Measurements from ENCODE around the gene AGTR1.
"Not testable (repeated sequence)": the region's sequence is repeated elsewhere in the genome, so short reads cannot be mapped to it uniquely, and the experiment has no call there.

Gene AGTR1

DNA sequence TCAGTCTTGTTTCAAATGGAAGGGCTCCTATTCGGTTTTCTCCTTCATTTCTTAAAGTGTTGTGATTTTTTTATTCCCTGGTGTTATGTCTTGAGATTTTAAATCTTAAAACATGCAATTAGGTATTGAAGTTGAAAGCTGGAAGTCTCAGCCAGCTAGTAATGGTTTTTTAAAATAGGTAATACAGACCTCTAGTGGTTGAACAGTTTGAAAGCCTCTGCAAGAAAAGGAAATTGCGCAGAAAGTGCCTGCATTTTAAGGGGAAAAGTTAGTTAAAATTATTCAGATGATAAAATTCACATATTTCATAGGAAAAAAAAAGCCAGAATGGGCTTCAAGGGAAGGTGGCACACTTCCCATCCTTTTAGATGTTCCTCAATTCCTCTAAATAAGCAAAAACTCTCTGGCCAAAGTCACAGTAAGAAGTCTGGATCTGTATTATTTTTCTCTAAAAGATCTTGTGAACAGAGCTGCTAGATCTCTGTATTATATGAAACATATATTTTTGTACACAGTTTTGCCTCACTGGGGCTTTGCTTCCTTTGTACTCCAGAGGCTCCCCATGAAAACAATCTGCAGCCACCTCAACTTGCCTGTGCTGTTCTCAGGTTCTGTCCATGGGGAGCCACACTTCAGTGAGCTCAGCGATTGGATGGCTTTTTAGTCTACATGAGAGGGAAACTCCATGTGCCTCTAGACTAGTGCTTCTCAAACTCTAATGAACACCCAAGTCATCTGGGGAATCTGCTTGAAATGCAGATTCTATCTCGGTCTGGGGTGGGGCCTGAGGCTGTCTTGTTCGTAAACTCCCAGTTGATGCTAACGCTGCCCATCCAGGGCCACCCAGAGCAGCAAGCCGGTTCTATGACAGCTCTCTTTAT lies 21.5 kb downstream of the AGTR1 start:
- DNase-seq (ENCODE audit: low read depth) = no peak

GRCh38 chr3:148720873-148721272 lies 23.2 kb downstream of the AGTR1 start:
- DNase-seq (ENCODE audit: low read depth) = no peak

DNA sequence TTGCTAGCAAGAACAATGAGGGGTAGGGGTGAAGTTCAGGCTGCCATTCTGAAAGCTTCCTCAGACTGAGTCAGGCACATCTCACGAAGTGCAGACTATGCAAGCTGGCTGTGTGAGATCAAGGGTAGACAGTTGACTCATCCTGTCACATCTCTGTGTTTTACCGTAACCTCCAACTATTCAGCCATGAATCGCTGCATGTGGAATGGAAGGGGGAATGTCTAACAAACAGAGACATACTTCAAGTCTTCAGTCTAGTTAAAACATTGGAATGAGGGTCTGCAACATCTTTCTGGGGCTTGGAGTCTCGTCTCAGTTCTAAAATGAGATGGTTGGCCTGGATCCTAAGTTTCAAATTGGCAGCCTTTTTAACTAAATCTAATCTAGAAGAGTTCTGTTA lies 25.9 kb downstream of the AGTR1 start:
- DNase-seq (ENCODE audit: low read depth) = peak; percentile 50

- no peak for DNase-seq (ENCODE audit: low read depth)
These were observed 29.5 kb downstream of the AGTR1 start for GRCh38 chr3:148727231-148727630.

DNA sequence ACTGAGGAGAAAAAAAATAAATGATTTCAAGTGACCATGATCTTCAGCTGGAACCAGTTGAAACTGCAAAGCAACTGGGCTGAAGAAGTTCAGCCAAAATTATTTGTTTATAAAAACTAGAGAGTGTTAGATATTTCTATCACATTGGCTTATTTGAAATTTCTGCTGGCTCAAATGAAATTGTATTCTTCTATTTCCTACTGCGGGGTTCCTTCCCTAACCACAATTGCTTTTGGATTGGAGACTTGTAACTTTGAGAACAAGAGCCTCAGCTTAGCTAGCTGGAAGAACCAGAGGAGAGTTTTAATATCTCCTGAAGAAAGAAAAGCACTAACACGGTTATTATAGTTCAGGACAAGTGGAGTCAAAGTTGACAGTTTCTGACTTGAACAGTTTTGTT lies 31.1 kb downstream of the AGTR1 start:
- no peak for DNase-seq (ENCODE audit: low read depth)

DNA sequence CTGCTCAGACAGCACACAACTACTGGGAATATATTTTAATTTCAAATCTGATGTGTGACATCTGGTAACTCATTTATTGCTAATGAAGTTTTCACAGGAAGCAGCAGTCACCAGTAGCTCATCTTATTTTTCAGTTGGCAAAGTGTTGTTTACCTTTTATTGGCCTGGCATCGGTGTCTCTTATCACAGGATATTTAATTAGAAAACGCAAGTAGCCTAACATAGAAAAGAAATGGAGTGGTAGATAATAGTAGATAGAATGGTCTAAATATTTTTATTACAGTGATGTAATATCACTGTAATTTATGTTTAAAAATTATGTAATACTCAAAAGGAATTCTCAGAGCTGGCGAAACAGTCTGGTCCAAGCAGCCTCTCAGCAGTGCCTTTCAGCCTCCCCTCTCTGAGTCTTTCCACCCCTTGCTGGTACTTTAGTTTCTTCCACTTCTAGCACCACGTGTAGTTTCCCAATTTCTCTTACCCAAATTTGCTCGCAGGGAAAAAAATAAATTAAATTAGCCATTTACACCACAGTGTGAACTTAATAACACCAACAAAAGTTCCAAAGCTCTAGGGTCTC lies 31.9 kb downstream of the AGTR1 start:
- DNase-seq (ENCODE audit: low read depth) = no peak

DNA sequence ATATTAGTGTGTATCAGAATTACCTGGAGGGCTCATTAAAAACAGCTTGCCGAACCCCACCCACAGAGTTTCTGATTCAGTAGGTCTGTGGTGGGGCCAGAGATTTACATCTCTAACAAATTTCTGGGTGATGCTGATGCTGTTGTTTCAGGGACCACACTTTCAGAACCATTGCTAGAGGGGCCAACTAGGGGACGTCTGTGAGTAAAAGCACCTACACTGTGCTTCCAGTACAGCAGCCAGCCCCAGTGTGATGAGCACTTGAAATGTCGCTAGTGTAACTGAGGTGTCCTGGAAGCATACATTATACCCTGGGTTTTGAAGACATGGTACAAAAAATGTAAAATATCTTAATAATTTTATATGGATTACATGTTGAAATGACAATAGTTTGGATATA lies 33.0 kb downstream of the AGTR1 start:
- no peak for DNase-seq (ENCODE audit: low read depth)

DNA sequence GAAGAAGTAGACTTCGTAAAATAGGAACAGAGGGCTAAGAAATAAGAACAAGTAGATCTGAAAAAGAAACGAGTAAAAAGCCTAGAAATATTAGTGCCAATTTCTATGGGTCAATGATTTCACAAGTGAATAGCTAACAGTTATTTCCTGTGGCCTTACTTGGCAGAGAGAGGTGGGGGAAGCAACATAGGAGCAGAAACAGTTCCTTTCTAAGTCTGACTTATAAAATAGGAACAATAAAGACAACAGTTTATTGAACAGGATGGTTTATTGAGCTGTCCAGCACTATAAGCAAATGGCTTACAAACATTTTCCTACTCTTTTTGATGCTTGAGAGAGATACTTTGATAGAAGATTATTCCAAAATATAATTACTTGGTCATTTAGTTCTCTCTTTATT lies 37.9 kb downstream of the AGTR1 start:
- DNase-seq (ENCODE audit: low read depth) = no peak

DNA sequence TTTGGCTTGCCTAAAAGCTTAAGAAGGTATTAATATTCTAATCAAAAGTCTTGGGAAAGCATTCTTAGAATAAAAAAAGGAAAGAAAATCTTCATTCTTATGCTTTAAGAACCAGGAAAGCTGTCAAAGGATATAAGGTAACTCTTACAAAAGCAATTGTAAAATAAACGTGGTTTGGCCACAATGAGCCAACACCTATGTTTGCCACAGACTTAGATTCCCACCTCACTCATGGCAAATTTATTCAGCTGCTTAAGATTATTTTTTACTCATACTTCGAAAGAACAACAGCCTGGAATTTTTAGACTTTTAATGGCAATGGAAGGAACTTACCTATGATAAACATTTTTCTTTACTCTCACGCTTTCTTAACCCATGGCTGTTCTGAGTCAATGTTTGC lies 38.4 kb downstream of the AGTR1 start:
- no peak for DNase-seq (ENCODE audit: low read depth)

GRCh38 chr3:148737104-148737530 lies 39.4 kb downstream of the AGTR1 start:
- peak; percentile 25 for DNase-seq (ENCODE audit: low read depth)

GRCh38 chr3:148739720-148740119 lies 42.0 kb downstream of the AGTR1 start:
- no peak for DNase-seq (ENCODE audit: low read depth)

DNA sequence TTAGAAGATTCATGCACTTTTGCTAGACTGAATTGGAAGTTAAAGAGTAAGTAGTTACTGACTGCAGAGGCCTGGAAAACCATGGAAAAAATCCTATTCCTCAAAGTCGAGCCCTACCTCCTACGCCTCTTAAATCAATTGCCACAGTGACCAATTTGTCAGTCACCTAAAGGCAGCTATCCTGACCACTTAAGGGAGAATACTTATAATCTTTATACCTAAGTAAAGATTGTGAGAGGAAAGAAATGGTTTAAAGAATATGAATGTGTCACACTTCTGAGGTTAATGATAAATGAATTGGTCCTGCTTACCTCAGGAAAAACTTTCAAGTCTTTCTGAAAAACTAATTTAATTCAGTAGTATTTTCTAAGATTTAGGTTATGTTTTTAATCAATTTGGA lies 42.6 kb downstream of the AGTR1 start:
- DNase-seq (ENCODE audit: low read depth) = no peak

DNA sequence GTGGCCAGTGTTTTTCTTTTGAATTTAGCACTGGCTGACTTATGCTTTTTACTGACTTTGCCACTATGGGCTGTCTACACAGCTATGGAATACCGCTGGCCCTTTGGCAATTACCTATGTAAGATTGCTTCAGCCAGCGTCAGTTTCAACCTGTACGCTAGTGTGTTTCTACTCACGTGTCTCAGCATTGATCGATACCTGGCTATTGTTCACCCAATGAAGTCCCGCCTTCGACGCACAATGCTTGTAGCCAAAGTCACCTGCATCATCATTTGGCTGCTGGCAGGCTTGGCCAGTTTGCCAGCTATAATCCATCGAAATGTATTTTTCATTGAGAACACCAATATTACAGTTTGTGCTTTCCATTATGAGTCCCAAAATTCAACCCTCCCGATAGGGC lies 43.5 kb downstream of the AGTR1 start:
- no peak for DNase-seq (ENCODE audit: low read depth)

- no peak for DNase-seq (ENCODE audit: low read depth)
These were observed 44.4 kb downstream of the AGTR1 start for GRCh38 chr3:148742118-148742517.

- DNase-seq (ENCODE audit: low read depth) = no peak
These were observed 48.4 kb downstream of the AGTR1 start for GRCh38 chr3:148746053-148746452.

DNA sequence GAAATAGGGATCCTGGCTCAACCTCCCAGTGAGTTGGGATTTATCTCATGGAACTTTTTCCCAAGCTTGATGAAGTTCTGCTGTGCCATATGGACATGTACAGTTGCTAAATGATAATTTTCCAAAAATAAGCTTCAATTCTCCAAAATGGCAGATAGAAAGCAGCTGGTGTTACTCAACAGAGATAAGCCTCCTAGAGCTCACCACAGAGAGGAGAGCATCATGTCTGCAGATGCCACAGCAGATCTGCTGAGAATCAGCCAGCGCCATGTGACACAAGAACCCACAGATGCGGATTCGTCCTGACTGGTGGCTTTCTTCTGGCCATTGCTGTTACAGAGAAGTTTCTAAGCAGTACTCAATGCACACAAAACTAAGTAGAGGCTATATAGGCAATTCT lies 50.6 kb downstream of the AGTR1 start:
- no peak for DNase-seq (ENCODE audit: low read depth)

DNA sequence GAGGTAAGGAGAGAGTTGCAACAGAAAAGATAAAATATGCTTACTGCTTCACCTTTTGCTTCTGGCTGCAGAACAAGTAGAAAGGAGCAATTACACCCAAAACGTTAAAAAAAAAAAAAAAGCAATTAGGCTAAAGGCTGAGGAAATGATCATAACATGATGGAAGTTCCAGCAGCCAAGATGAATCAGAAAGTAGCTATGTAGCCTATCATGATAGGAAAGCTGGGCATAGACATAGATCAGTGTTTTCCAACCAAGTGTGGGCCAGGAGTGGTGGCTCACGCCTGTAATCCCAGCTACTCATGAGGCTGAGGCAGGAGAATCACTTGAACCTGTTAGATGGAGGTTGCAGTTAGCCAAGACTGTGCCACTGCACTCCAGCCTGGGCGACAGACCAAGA lies 52.6 kb downstream of the AGTR1 start:
- no peak for DNase-seq (ENCODE audit: low read depth)

GRCh38 chr3:148751461-148751860 lies 53.8 kb downstream of the AGTR1 start:
- DNase-seq (ENCODE audit: low read depth) = no peak

DNA sequence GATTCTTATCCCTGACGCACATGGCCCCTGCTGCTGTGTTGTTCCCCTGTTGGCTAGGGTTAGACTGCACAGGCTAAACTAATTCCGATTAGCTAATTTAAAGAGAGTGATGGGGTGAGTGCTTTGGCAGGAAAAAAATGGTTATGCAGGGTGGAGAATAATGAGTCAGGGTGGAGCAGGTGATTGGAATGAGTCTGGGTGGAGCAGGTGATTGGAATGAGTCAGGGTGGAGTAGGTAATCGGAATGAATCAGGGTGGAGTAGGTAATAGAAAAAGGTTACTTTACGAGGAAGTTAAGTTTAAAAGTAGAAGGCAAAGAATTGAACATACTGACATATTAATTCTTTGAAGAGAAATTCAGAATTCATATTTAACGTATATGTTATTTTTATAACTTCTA lies 55.7 kb downstream of the AGTR1 start:
- not testable (repeated sequence) for DNase-seq (ENCODE audit: low read depth)

DNA sequence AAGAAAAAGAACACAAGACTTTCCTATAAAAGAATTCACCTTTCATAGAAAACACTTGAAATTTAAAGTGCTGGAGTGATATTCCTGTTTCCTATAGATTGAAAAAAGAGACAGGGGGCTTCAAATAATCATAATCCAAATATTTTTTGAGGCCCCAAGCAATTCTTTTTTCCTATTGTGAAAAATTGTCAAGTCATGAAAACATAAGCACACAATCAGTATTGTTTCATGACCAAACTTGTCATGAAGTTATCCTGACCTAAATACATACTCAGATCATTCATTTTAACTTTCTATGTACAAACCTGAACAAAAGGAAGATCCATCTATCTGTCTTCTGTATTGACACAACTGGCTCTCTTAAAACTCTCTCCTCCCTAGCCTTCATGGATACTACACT lies 57.9 kb downstream of the AGTR1 start:
- DNase-seq (ENCODE audit: low read depth) = no peak

- DNase-seq (ENCODE audit: low read depth) = no peak
These were observed 58.6 kb downstream of the AGTR1 start for GRCh38 chr3:148756311-148756710.

DNA sequence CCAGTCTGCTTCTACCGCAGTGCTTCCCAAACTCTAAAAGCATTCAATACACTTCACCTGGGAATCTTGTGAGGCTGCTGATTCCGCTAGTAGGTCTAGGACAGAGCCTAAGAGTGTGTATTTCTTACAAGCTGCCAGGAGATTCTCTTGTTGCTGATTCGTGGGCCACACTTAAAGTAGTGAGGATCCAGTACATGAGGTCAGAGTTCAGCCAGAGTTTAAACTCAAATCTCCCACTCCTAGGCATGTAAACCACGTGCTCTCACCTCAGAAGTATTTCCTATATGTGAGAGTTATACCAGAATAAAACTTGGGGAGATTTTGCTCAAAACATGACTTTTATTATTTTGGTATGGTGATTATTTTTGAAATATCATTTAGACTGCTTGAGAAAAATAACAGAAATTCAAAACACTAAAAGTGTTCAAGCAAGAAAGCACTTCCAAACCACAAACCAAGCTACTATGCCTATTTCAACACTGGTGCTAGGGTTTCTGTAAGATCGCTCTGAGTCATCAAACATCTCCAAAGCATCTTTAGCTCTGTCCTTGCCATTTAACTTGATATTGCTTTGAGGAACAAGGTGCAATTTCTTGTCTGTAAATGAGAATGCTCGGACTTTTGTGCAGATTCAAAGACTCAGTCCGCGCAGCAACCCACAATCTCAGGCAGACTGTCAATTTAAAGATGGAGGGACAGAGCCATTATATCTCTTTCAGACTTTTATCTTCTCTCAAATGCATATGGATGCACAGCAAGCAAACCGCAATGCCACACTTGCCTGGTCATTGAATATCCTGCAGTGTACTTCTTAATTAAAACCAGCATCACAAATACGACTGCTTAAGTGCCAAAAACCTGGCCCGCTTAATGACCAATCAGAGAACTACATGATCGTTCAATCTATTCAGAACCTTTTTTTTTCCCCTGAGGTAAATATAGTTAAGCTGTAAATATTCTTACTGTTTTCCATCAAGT lies 59.8 kb downstream of the AGTR1 start:
- peak; percentile 65 for DNase-seq (ENCODE audit: low read depth)

Measured in HS-5 (cell line).